HG02973 (cell line): ENCODE data around the gene RIMOC1.

ENCODE experiments used
- ATAC-seq: cut with Tn5 transposase; IDR thresholded peaks from one replicate; pipeline ENCODE4 v1.9.1; 2021; ENCODE audit warnings: moderate library complexity; ENCODE audit not compliant: unreplicated experiment

The RIMOC1 gene

GRCh38 chr5:41903892-41904799 lies at the start of gene RIMOC1:
TSS of gene RIMOC1 (plus strand) at chr5:41904344. CDS start at chr5:41904368, 24 bp downstream.
- peak; percentile 98 for ATAC-seq

GRCh38 chr5:41856644-41857491 lies 47.3 kb upstream of the RIMOC1 start:
- no peak for ATAC-seq

- ATAC-seq, result no peak
Observed at GRCh38 chr5:41857989-41858388, 46.2 kb upstream of the RIMOC1 start.

- ATAC-seq, result no peak
Observed at GRCh38 chr5:41858890-41859289, 45.3 kb upstream of the RIMOC1 start.

- peak; percentile 61 for ATAC-seq
Observed at GRCh38 chr5:41863871-41864486, 40.2 kb upstream of the RIMOC1 start.

GRCh38 chr5:41869151-41869723 lies 34.9 kb upstream of the RIMOC1 start:
- no peak for ATAC-seq

- ATAC-seq, result peak; percentile 95
Observed at GRCh38 chr5:41869724-41870626, 34.2 kb upstream of the RIMOC1 start, which contains the start of gene OXCT1. TSS of gene OXCT1 (minus strand) at chr5:41870425. CDS start at chr5:41870358, 67 bp downstream.

- ATAC-seq, result no peak
Observed at GRCh38 chr5:41870627-41871048, 33.5 kb upstream of the RIMOC1 start.

GRCh38 chr5:41871852-41872251 lies 32.3 kb upstream of the RIMOC1 start:
- ATAC-seq, result no peak

GRCh38 chr5:41874512-41875060 lies 29.6 kb upstream of the RIMOC1 start:
- ATAC-seq, result no peak

- ATAC-seq, result no peak
Observed at GRCh38 chr5:41875121-41875520, 29.0 kb upstream of the RIMOC1 start.

- no peak for ATAC-seq
Observed at GRCh38 chr5:41876678-41877077, 27.5 kb upstream of the RIMOC1 start.

GRCh38 chr5:41877408-41877807 lies 26.7 kb upstream of the RIMOC1 start:
- ATAC-seq, result no peak

- ATAC-seq, result no peak
Observed at GRCh38 chr5:41878173-41878572, 26.0 kb upstream of the RIMOC1 start.

- no peak for ATAC-seq
Observed at GRCh38 chr5:41878643-41879478, 25.3 kb upstream of the RIMOC1 start.

- ATAC-seq, result no peak
Observed at GRCh38 chr5:41882765-41883164, 21.4 kb upstream of the RIMOC1 start.

- ATAC-seq, result no peak
Observed at GRCh38 chr5:41883243-41883642, 20.9 kb upstream of the RIMOC1 start.

GRCh38 chr5:41883936-41884335 lies 20.2 kb upstream of the RIMOC1 start:
- no peak for ATAC-seq

GRCh38 chr5:41885286-41885685 lies 18.9 kb upstream of the RIMOC1 start:
- no peak for ATAC-seq
